Panc1 (cell line): ENCODE results near the gene NOX1.

Experiments
- CTCF ChIP-seq: fragments of 450-650 bp; IDR thresholded peaks from 2 replicates; pipeline ENCODE4 v1.5.1; 2017; ENCODE audit warnings: mild to moderate bottlenecking
- POLR2AphosphoS5 ChIP-seq: IDR thresholded peaks from 2 replicates; pipeline ENCODE4 v1.6.1; 2012; ENCODE audit warnings: mild to moderate bottlenecking, low read depth, low read length, moderate library complexity
- SIN3A ChIP-seq: IDR thresholded peaks from 2 replicates; pipeline ENCODE4 v1.6.1; 2012; ENCODE audit warnings: low read depth, mild to moderate bottlenecking, low read length, moderate library complexity, borderline replicate concordance; ENCODE audit not compliant: insufficient read depth

- TF ChIP-seq CTCF (no peak), SIN3A (no peak), POLR2AphosphoS5 (no peak)
These were observed 42.8 kb downstream of the NOX1 start for GRCh38 chrX:100831219-100831946.
